ENCODE data around the gene RHNO1.
"Not testable (repeated sequence)": the region's sequence is repeated elsewhere in the genome, so short reads cannot be mapped to it uniquely, and the experiment has no call there.

Gene RHNO1

DNA sequence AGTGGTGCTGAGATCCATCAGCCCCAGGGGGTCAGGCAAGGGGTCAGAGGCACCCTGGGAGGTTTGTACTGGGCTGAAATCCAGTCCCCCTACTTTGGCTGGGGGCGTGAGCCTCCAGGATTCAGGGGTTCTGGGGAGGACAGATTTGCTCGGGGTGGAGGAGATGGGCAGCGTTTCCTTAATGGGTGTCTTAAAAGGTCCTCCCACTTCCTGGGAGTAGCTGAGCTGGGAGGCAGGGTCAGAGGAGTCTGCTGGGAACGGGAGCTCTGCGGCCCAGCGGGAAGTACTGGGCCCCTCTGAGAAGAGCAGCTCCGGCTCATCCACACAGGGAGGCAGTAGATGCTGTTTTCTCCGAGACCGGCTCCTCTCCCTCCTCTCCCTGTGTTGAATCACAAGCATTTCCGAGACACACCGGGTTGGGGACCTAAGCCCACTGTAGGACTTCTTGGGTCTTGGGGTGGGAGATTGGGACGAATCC lies 18.0 kb upstream of the RHNO1 start:
- peak overlapping the region; percentile 29; the same call in 1 of the 2 replicates for H3K27ac ChIP-seq
- TF ChIP-seq ZFX (IDR thresholded peaks at IDR 0.05; ENCODE audit: borderline replicate concordance), result no peak
- TF ChIP-seq, protein P1, sequence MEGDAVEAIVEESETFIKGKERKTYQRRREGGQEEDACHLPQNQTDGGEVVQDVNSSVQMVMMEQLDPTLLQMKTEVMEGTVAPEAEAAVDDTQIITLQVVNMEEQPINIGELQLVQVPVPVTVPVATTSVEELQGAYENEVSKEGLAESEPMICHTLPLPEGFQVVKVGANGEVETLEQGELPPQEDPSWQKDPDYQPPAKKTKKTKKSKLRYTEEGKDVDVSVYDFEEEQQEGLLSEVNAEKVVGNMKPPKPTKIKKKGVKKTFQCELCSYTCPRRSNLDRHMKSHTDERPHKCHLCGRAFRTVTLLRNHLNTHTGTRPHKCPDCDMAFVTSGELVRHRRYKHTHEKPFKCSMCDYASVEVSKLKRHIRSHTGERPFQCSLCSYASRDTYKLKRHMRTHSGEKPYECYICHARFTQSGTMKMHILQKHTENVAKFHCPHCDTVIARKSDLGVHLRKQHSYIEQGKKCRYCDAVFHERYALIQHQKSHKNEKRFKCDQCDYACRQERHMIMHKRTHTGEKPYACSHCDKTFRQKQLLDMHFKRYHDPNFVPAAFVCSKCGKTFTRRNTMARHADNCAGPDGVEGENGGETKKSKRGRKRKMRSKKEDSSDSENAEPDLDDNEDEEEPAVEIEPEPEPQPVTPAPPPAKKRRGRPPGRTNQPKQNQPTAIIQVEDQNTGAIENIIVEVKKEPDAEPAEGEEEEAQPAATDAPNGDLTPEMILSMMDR (IDR thresholded peaks at IDR 0.05), result no peak

DNA sequence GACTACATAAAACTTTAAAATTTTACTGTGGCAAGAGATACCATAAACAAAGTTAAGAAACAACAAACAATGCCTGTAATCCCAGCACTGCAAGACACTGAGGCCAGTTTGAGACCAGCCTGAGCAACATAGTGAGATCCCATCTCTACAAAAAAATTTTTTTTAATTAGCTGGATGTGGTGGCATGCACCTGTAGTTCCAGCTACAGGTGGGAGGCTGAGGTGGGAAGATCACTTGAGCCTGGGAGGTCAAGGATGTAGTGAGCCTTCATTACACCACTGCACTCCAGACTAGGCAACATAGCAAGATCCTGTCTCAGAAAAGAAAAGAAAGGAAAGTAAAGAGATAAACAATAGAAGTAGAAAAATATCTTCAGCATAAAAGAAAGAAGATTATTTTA lies 16.9 kb upstream of the RHNO1 start:
- TF ChIP-seq, protein P1 (IDR thresholded peaks at IDR 0.05), result no peak
- no peak for TF ChIP-seq ZFX (IDR thresholded peaks at IDR 0.05; ENCODE audit: borderline replicate concordance)
- H3K27ac ChIP-seq, result no peak overlapping the region

DNA sequence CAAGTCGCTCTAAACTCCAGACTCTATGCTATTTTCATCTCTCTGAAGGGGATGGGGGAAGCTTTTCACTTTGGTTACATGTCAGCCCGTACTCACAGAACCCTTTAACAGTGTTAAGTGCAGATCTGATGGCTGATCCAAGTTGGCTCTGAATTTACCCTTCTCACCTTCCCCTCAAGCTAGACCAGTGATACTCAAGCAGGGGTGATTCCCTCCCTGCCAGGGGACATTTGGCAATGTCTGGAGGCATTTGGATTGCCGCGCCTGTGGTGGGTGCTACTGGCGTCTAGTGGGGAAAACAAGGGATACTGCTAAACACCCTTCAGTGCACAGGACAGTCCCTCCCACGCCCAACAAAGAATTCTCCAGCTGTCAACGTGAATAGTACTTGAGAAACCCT lies 14.1 kb upstream of the RHNO1 start:
- H3K27ac ChIP-seq, result no peak overlapping the region
- no peak for TF ChIP-seq ZFX (IDR thresholded peaks at IDR 0.05; ENCODE audit: borderline replicate concordance)
- TF ChIP-seq, protein P1 (IDR thresholded peaks at IDR 0.05), result no peak

DNA sequence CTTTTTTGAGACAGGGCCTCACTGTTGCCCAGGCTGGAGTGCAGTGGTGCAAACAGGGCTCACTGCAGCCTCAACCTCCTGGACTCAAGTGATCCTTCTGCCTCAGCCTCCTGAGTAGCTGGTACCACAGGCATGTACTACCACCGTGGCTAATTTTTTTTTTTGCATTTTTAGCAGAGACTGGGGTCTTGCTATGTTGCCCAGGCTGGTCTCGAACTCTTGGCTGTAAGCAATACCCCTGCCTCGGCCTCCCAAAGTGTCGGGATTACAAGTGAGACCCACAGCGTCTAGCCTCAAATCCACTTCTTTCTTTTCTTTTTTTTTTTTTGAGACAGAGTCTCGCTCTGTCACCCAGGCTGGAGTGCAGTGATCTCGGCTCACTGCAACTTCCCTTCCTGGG lies 13.6 kb upstream of the RHNO1 start:
- not testable (repeated sequence) for H3K27ac ChIP-seq

DNA sequence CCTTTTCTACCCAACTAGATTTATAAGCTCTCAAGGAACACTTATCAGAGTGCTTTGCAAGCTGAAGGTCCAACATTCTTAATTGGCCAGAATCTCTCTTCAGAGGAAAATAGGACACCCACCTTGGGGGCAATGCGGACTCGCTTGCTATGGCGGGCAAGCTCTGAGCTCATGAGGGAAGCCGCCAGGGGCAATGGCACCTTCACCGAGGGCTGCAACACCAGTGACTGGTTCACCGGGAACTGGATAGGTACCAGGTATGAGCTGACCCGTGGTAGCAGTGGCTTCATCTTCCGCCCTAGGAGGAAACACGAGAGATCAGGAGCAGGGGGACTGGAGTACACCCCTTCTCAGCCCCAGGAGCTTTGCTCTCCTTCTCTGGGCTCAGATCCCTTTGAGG lies 12.8 kb upstream of the RHNO1 start:
- no peak for TF ChIP-seq ZFX (IDR thresholded peaks at IDR 0.05; ENCODE audit: borderline replicate concordance)
- TF ChIP-seq, protein P1 (IDR thresholded peaks at IDR 0.05), result no peak
- H3K27ac ChIP-seq, result no peak overlapping the region

DNA sequence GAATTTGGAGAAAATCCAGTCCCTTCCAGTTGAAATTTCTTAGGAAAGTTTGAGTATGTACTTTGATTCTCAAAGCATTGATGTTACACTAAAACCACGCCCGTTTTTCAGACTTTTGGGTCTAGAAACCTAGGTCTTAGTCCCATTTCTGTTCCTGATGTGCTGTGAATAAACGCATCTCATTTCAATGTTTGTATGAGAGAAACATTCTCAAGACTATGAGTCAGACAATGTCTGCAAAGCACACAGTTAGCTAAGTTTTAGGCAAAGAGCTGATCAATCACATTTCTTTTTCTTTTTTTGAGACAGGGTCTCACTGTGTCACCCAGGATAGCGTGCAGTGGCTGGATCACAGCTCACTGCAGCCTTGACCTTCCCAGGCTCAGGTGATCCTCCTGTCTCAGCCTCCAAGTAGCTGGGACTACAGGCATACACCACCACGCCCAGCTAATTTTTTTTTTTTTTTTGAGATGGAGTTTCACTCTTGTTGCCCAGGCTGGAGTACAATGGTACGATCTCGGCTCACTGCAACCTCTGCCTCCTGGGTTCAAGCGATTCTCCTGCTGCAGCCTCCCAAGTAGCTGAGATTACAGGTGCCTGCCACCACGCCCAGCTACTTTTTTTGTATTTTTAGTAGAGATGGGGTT lies 7.9 kb upstream of the RHNO1 start:
- H3K27ac ChIP-seq, result not testable (repeated sequence)

DNA sequence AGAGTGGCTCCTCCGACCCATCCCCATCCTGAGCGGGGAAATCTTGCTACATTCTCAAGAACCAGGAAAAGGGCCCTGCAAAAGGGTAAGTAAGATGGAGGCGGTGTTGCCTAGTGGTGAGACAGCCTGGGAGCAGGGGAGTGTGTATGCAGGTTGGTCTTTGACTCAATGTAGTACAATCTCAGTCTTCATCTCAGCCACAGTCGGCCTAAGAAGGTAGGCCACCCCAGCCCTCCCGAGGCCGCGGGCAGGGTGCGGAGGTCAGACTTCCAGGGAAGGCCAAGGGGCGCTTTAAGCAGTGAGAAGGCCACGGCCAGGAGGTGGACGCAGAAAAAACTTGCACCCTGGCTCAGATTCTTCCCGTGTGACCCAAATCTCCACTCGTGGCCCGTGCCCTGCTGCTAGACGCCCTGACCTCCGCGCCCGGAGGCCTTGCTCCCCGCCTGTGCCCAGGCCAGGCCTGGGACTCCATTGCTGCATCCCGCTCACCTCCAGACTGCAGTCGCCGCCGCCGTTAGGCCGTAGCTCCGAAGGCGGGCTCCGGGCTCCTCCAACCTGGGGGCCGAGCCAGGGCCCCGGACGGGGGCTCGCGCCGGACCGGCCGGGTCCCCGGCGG lies 484 bp upstream of the RHNO1 start:
- peak overlapping the region; percentile 90 for H3K27ac ChIP-seq
- TF ChIP-seq ZFX (IDR thresholded peaks at IDR 0.05; ENCODE audit: borderline replicate concordance), result no peak; the same call in 1 of the 2 replicates
- TF ChIP-seq, protein P1 (IDR thresholded peaks at IDR 0.05), result no peak

DNA sequence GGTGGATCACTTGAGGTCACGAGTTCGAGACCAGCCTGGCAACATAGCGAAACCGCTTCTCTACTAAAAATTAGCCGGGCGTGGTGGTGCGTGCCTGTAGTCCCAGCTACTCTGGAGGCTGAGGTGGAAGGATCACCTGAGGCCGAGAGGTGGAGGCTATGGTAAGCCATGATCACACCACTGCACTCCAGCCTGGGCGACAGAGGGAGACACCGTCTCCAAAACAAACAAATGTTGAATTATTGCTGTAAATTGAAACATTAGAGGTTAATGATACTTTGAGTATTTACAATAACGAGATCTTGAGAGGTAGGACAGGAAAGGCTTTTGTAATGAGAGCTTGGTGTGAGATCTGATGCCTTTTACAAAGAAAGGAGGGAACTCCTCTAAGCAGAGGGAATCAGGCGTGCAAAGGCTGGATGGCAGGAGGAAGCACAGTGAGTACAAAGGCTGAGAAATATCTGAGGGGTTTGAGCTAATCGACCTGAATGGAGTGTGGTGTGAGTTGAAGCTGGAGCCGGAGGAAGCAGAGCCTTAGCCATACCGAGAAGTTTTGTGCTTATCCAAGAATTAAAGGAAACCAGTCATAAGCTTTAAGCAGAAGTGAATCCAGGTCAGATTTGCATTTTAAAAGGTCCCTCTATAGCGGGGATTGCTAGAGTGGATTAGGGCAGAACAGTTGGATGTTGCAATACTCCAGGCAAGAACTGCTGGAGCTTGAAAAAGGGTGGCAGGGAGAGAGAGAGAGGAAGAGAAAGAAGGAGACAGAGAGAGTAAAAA lies 1.1 kb downstream of the RHNO1 start:
- no peak for TF ChIP-seq ZFX (IDR thresholded peaks at IDR 0.05; ENCODE audit: borderline replicate concordance)
- TF ChIP-seq, protein P1 (IDR thresholded peaks at IDR 0.05), result no peak; the same call in 1 of the 2 replicates
- H3K27ac ChIP-seq, result peak overlapping the region; percentile 90
